IMR-90 (cell line): ENCODE measurements around the gene FBXO30.

ENCODE experiments used
- BHLHE40 ChIP-seq: fragments of 150-350 bp; IDR thresholded peaks from 2 replicates; pipeline ENCODE4 v1.6.1; 2016; ENCODE audit warnings: mild to moderate bottlenecking, low read depth, low read length
- CEBPB ChIP-seq: IDR thresholded peaks from 2 replicates; pipeline ENCODE4 v1.6.1; 2012; ENCODE audit warnings: low read depth, low read length, improper control_type of control experiment
- CHD1 ChIP-seq: IDR thresholded peaks from 2 replicates; pipeline ENCODE4 v1.6.1; 2012; ENCODE audit warnings: low read depth, low read length, improper control_type of control experiment
- MXI1 ChIP-seq: IDR thresholded peaks from 2 replicates; pipeline ENCODE4 v1.6.1; 2012; ENCODE audit warnings: low read depth, mild to moderate bottlenecking, low read length, moderate library complexity, borderline replicate concordance
- POLR2A ChIP-seq: IDR thresholded peaks from 2 replicates; pipeline ENCODE4 v1.6.1; 2012; ENCODE audit warnings: mild to moderate bottlenecking, low read depth, low read length
- RAD21 ChIP-seq: IDR thresholded peaks from 2 replicates; pipeline ENCODE4 v1.6.1; 2012; ENCODE audit warnings: low read length, improper control_type of control experiment
- TF ChIP-seq, protein P1 (sequence below): conservative IDR thresholded peaks from 2 replicates; pipeline ENCODE4 v1.5.1; 2012; ENCODE audit warnings: mild to moderate bottlenecking, low read depth, low read length, improper control_type of control experiment

DNA sequence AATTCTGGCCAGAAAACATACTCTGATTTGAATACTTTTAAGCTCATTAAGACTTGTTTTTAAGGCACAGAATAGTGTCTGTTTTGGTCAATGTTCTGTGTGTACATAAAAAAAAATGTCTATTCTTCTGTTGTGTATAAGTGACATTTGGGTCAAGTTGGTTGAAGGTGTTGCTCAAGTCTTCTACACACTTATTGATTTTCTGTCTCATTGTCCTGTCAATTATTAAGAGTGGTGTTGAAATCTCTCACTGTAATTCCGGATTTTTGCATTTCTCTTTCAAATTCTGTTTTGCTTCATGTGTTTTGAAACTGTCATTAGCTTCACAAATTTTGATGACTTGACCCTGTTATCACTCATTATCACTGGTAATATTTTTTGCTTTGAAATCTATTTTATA, 41.7 kb downstream of the FBXO30 start:
- TF ChIP-seq BHLHE40, result no peak
- no peak for TF ChIP-seq RAD21
- TF ChIP-seq POLR2A, result no peak
- TF ChIP-seq, protein P1, sequence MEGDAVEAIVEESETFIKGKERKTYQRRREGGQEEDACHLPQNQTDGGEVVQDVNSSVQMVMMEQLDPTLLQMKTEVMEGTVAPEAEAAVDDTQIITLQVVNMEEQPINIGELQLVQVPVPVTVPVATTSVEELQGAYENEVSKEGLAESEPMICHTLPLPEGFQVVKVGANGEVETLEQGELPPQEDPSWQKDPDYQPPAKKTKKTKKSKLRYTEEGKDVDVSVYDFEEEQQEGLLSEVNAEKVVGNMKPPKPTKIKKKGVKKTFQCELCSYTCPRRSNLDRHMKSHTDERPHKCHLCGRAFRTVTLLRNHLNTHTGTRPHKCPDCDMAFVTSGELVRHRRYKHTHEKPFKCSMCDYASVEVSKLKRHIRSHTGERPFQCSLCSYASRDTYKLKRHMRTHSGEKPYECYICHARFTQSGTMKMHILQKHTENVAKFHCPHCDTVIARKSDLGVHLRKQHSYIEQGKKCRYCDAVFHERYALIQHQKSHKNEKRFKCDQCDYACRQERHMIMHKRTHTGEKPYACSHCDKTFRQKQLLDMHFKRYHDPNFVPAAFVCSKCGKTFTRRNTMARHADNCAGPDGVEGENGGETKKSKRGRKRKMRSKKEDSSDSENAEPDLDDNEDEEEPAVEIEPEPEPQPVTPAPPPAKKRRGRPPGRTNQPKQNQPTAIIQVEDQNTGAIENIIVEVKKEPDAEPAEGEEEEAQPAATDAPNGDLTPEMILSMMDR, result no peak
- TF ChIP-seq CEBPB, result no peak
- no peak for TF ChIP-seq CHD1
- TF ChIP-seq MXI1, result no peak
